Ishikawa (cell line): ENCODE measurements around the gene NFIX.

Source experiments
- CEBPB ChIP-seq: IDR thresholded peaks from 2 replicates; pipeline ENCODE4 v1.6.1; 2012
- CREB1 ChIP-seq: IDR thresholded peaks from 2 replicates; pipeline ENCODE4 v1.6.1; 2012; ENCODE audit warnings: low read depth
- EGR1 ChIP-seq: IDR thresholded peaks from 2 replicates; pipeline ENCODE4 v1.6.1; 2012
- FOXM1 ChIP-seq: IDR thresholded peaks from 2 replicates; pipeline ENCODE4 v1.6.1; 2012; ENCODE audit warnings: low read depth, borderline replicate concordance
- NFIC ChIP-seq: IDR thresholded peaks from 2 replicates; pipeline ENCODE4 v1.6.1; 2012
- RAD21 ChIP-seq: IDR thresholded peaks from 2 replicates; pipeline ENCODE4 v1.6.1; 2012; ENCODE audit warnings: low read depth
- REST ChIP-seq: IDR thresholded peaks from 2 replicates; pipeline ENCODE4 v1.6.1; 2012; ENCODE audit warnings: low read depth, mild to moderate bottlenecking
- TAF1 ChIP-seq: IDR thresholded peaks from 2 replicates; pipeline ENCODE4 v1.6.1; 2012; ENCODE audit warnings: low read depth, mild to moderate bottlenecking
- TCF12 ChIP-seq: IDR thresholded peaks from 2 replicates; pipeline ENCODE4 v1.6.1; 2012; ENCODE audit warnings: low read depth
- YY1 ChIP-seq: IDR thresholded peaks from 2 replicates; pipeline ENCODE4 v1.6.1; 2012; ENCODE audit warnings: low read depth
- ZBTB7A ChIP-seq: IDR thresholded peaks from 2 replicates; pipeline ENCODE4 v1.6.1; 2012; ENCODE audit warnings: low read depth
- TF ChIP-seq, protein P1 (sequence below): IDR thresholded peaks from 2 replicates; pipeline ENCODE4 v1.6.1; 2012
- TF ChIP-seq, protein P2 (sequence below): IDR thresholded peaks from 2 replicates; pipeline ENCODE4 v1.6.1; 2012

DNA sequence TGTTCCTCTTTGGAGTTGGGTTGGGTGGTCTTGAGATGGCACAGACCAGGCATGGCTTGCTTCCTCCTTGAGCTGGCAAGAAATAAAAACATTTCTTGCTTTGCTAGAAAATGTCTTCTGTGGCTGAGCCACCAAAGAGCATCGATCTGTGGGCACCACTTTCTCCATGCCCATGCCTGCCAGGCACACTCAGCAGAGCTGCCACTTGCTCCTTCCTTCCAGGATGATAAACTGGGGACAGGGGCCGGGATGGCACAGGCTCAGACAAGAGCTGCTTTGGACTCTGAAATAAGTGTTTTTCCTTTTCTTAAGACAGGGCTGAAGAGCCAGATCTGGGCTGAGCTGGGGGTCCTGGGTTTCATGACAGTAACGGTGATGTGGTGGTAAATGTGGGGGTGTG lies 32.8 kb downstream of the NFIX start:
- TF ChIP-seq CEBPB (no peak), ZBTB7A (no peak), RAD21 (no peak), CREB1 (no peak), REST (no peak), NFIC (no peak), TCF12 (no peak), TAF1 (no peak), EGR1 (no peak), YY1 (no peak), FOXM1 (no peak)
- TF ChIP-seq, protein P1, sequence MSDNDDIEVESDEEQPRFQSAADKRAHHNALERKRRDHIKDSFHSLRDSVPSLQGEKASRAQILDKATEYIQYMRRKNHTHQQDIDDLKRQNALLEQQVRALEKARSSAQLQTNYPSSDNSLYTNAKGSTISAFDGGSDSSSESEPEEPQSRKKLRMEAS, result no peak
- TF ChIP-seq, protein P2, sequence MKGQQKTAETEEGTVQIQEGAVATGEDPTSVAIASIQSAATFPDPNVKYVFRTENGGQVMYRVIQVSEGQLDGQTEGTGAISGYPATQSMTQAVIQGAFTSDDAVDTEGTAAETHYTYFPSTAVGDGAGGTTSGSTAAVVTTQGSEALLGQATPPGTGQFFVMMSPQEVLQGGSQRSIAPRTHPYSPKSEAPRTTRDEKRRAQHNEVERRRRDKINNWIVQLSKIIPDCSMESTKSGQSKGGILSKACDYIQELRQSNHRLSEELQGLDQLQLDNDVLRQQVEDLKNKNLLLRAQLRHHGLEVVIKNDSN, result no peak
